ENCODE results near the gene CYP26B1.

The CYP26B1 gene

GRCh38 chr2:72131371-72131891 lies 16.2 kb downstream of the CYP26B1 start:
- DNase-seq (ENCODE audit: low read depth in 3 of 3, low spot score in 1 of 3), result no peak

- DNase-seq (ENCODE audit: low read depth in 3 of 3, low spot score in 1 of 3), result no peak
Observed at GRCh38 chr2:72130659-72131360, 16.9 kb downstream of the CYP26B1 start.

- no peak for DNase-seq (ENCODE audit: low read depth in 3 of 3, low spot score in 1 of 3)
Observed at GRCh38 chr2:72129681-72130340, 17.9 kb downstream of the CYP26B1 start.

- no peak for DNase-seq (ENCODE audit: low read depth in 3 of 3, low spot score in 1 of 3)
Observed at GRCh38 chr2:72128843-72129227, 18.8 kb downstream of the CYP26B1 start.

- no peak for DNase-seq (ENCODE audit: low read depth in 3 of 3, low spot score in 1 of 3)
Observed at GRCh38 chr2:72128059-72128842, 19.4 kb downstream of the CYP26B1 start.

- DNase-seq (ENCODE audit: low read depth in 3 of 3, low spot score in 1 of 3), result no peak
Observed at GRCh38 chr2:72127401-72128058, 20.1 kb downstream of the CYP26B1 start.

- no peak for DNase-seq (ENCODE audit: low read depth in 3 of 3, low spot score in 1 of 3)
Observed at GRCh38 chr2:72126186-72127100, 21.2 kb downstream of the CYP26B1 start.

- DNase-seq (ENCODE audit: low read depth in 3 of 3, low spot score in 1 of 3), result no peak
Observed at GRCh38 chr2:72124376-72124775, 23.3 kb downstream of the CYP26B1 start.

- no peak for DNase-seq (ENCODE audit: low read depth in 3 of 3, low spot score in 1 of 3)
Observed at GRCh38 chr2:72121153-72121552, 26.5 kb downstream of the CYP26B1 start.

GRCh38 chr2:72118951-72119350 lies 28.7 kb downstream of the CYP26B1 start:
- no peak for DNase-seq (ENCODE audit: low read depth in 3 of 3, low spot score in 1 of 3)

GRCh38 chr2:72118386-72118785 lies 29.3 kb downstream of the CYP26B1 start:
- DNase-seq (ENCODE audit: low read depth in 3 of 3, low spot score in 1 of 3), result no peak

GRCh38 chr2:72117718-72118117 lies 29.9 kb downstream of the CYP26B1 start:
- DNase-seq (ENCODE audit: low read depth in 3 of 3, low spot score in 1 of 3), result no peak

GRCh38 chr2:72117029-72117428 lies 30.6 kb downstream of the CYP26B1 start:
- DNase-seq (ENCODE audit: low read depth in 3 of 3, low spot score in 1 of 3), result no peak

GRCh38 chr2:72116081-72116533 lies 31.6 kb downstream of the CYP26B1 start:
- DNase-seq (ENCODE audit: low read depth in 3 of 3, low spot score in 1 of 3), result no peak

GRCh38 chr2:72115110-72116080 lies 32.3 kb downstream of the CYP26B1 start:
- DNase-seq (ENCODE audit: low read depth in 3 of 3, low spot score in 1 of 3), result no peak

- no peak for DNase-seq (ENCODE audit: low read depth in 3 of 3, low spot score in 1 of 3)
Observed at GRCh38 chr2:72114693-72115051, 33.0 kb downstream of the CYP26B1 start.

GRCh38 chr2:72113847-72114692 lies 33.6 kb downstream of the CYP26B1 start:
- DNase-seq (ENCODE audit: low read depth in 3 of 3, low spot score in 1 of 3), result no peak

All from stimulated activated CD4-positive, alpha-beta T cell treated with anti-CD3 and anti-CD28 coated beads, TNF-alpha, amount 100 ng/mL, for 1 hour (primary cell).